COLO668 (cell line): ENCODE results near the gene CDS2.

Experiments
- DNase-seq: peaks from one replicate; lab custom pipeline; 2025; ENCODE audit not compliant: unreplicated experiment; lab: John Stamatoyannopoulos, UW

Gene CDS2

GRCh38 chr20:5205348-5206210, 78.8 kb downstream of the CDS2 start:
- peak; percentile 57 for DNase-seq

- DNase-seq: no peak
Observed at GRCh38 chr20:5207138-5207537, 80.3 kb downstream of the CDS2 start.

- no peak for DNase-seq
Observed at GRCh38 chr20:5211803-5212714, 85.3 kb downstream of the CDS2 start.

- no peak for DNase-seq
Observed at GRCh38 chr20:5212907-5213487, 86.2 kb downstream of the CDS2 start.

GRCh38 chr20:5214826-5215225, 88.0 kb downstream of the CDS2 start:
- no peak for DNase-seq

- no peak for DNase-seq
Observed at GRCh38 chr20:5215672-5216304, 89.0 kb downstream of the CDS2 start.

GRCh38 chr20:5216663-5217062, 89.9 kb downstream of the CDS2 start:
- DNase-seq: no peak

- DNase-seq: no peak
Observed at GRCh38 chr20:5217616-5218015, 90.8 kb downstream of the CDS2 start.

- DNase-seq: no peak
Observed at GRCh38 chr20:5220321-5221060, 93.7 kb downstream of the CDS2 start.

GRCh38 chr20:5221061-5221430, 94.2 kb downstream of the CDS2 start:
- no peak for DNase-seq

GRCh38 chr20:5222919-5223634, 96.3 kb downstream of the CDS2 start:
- DNase-seq: peak; percentile 52

GRCh38 chr20:5230544-5230943, 103.7 kb downstream of the CDS2 start:
- no peak for DNase-seq

GRCh38 chr20:5234158-5234557, 107.3 kb downstream of the CDS2 start:
- no peak for DNase-seq

GRCh38 chr20:5234978-5235377, 108.2 kb downstream of the CDS2 start:
- no peak for DNase-seq
